Kidney epithelial cell (primary cell): ENCODE results near the gene PLEKHM3. TPM values are rescaled to one million over a fixed set of nuclear protein-coding genes. Genes with fewer than 3 reads are reported as not detected.

Source experiments
- DNase-seq: peaks from one replicate; pipeline ENCODE4 v3.0.0-alpha.2; 2010; ENCODE audit warnings: low read depth
- H3K27me3 ChIP-seq: 2 replicates; pipeline ENCODE4 v1.6.0; 2011; ENCODE audit warnings: low read length; ENCODE audit not compliant: control insufficient read depth, insufficient read depth
- H3K36me3 ChIP-seq: 2 replicates; pipeline ENCODE4 v1.5.1; 2011; ENCODE audit warnings: low read length; ENCODE audit not compliant: control insufficient read depth, insufficient read depth
- H3K4me3 ChIP-seq: 2 replicates; pipeline ENCODE4 v1.5.1; 2011; ENCODE audit warnings: low read depth, mild to moderate bottlenecking, control low read depth, low read length
- total RNA-seq: library from RNA; depleted of rRNA; stranded (reverse); fragments of >200 nt; gene quantifications from 2 replicates; pipeline ENCODE4 v1.2.3, GENCODE V29; 2015
- TF ChIP-seq, protein P1 (sequence below): IDR thresholded peaks from 2 replicates; pipeline ENCODE4 v1.5.1; 2011; ENCODE audit warnings: mild to moderate bottlenecking, moderate library complexity, low read length, control low read depth, inconsistent platforms; ENCODE audit not compliant: insufficient read depth, poor library complexity, severe bottlenecking

PLEKHM3 gene
- 6.3 and 11.2 TPM in 2 replicates for total RNA-seq

DNA sequence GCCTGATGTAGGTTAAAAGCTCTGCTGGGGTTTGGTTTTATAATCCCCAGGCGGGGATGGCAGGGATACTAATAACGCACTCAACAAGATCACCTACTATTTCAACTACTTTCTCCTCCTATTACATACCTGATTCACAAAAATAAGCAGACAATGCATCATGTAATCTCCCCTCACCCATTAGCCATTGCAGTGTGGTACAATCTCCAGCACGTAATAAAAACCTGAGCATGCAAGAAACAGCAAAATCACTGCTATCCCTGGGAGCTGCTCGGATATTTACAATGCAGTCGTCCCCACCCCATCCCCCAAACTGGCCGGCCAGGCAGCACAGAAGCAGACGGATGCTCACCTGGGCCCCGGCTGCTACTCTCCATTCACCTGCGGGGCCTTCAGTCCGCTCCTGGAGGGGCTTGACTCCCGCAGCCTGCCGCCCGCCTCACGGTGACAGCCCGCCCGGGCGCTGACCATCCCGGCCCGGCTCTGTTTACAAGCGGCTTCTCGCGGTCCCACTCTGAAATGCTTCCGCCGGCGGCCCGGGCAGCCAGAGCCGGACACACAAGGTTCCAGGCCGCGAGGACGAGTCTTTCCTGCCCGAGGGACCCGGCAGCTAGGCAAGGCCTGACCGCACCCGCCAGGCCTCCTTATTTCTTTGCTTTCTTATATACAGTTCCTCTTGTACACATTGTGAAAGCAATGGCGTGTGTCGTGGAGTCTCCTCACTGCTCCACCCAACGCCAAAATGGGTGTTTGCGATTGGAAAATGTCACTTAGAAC is at the start of gene PLEKHM3:
Gene PLEKHM3 (minus strand): TSS at position 491 of the 777 bp plus-strand sequence. CDS start 23,888 bp downstream, outside the sequence.
- TF ChIP-seq, protein P1, sequence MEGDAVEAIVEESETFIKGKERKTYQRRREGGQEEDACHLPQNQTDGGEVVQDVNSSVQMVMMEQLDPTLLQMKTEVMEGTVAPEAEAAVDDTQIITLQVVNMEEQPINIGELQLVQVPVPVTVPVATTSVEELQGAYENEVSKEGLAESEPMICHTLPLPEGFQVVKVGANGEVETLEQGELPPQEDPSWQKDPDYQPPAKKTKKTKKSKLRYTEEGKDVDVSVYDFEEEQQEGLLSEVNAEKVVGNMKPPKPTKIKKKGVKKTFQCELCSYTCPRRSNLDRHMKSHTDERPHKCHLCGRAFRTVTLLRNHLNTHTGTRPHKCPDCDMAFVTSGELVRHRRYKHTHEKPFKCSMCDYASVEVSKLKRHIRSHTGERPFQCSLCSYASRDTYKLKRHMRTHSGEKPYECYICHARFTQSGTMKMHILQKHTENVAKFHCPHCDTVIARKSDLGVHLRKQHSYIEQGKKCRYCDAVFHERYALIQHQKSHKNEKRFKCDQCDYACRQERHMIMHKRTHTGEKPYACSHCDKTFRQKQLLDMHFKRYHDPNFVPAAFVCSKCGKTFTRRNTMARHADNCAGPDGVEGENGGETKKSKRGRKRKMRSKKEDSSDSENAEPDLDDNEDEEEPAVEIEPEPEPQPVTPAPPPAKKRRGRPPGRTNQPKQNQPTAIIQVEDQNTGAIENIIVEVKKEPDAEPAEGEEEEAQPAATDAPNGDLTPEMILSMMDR = no peak
- peak within 1 kb of the TSS; percentile 58 for H3K4me3 ChIP-seq
- DNase-seq = no peak
- no peaks in the 10 kb centered on the region for H3K36me3 ChIP-seq
- no peaks in the 10 kb centered on the region for H3K27me3 ChIP-seq

- TF ChIP-seq, protein P1 = no peak
- no peaks in the 10 kb centered on the region for H3K36me3 ChIP-seq
- DNase-seq = no peak
Observed at GRCh38 chr2:208074610-208075356, 49.5 kb upstream of the PLEKHM3 start.

GRCh38 chr2:208072250-208072892 is 47.0 kb upstream of the PLEKHM3 start:
- H3K4me3 ChIP-seq = no peak overlapping the region
- H3K27me3 ChIP-seq = peaks cover 2% of the 10 kb centered on the region
- peak; percentile 25 for DNase-seq
- TF ChIP-seq, protein P1 = peak; percentile 75
- H3K36me3 ChIP-seq = no peaks in the 10 kb centered on the region

More at GRCh38 chr2:208074610-208075356, 49.5 kb upstream of the PLEKHM3 start:
- H3K4me3 ChIP-seq = no peak overlapping the region
- H3K27me3 ChIP-seq = peaks cover 2% of the 10 kb centered on the region

GRCh38 chr2:208069186-208069585 is 43.9 kb upstream of the PLEKHM3 start:
- Histone ChIP-seq H3K27me3 (no peaks in the 10 kb centered on the region), H3K36me3 (no peaks in the 10 kb centered on the region), H3K4me3 (no peak overlapping the region)
- no peak for DNase-seq
- TF ChIP-seq, protein P1 = no peak

- no peaks in the 10 kb centered on the region for H3K27me3 ChIP-seq
- no peak for DNase-seq
- no peaks in the 10 kb centered on the region for H3K36me3 ChIP-seq
- TF ChIP-seq, protein P1 = no peak
- H3K4me3 ChIP-seq = no peak overlapping the region
Observed at GRCh38 chr2:208066016-208066415, 40.7 kb upstream of the PLEKHM3 start.
